Gastroesophageal sphincter (tissue), 4 donors: Measurements from ENCODE around the gene PZP. TPM values are rescaled to one million over a fixed set of nuclear protein-coding genes. Genes with fewer than 3 reads are reported as not detected.

Source experiments
- ATAC-seq: fragments of 150-250 bp; one replicate; pipeline ENCODE4 v1.9.1; 2016; ENCODE audit warnings: mild to moderate bottlenecking, moderate library complexity
- H3K27ac ChIP-seq, 4 donors: fragments of 200-600 bp; sonication (generic) in 3 of 4; 1 replicate in 3 of 4; 2 replicates in 1 of 4; pipeline ENCODE4 v1.5.1; 2016 to 2019
- H3K27me3 ChIP-seq: fragments of 200-600 bp; sonication (generic); one replicate; pipeline ENCODE4 v1.5.1; 2019
- H3K36me3 ChIP-seq, 2 donors: fragments of 200-600 bp; sonication (generic); one replicate each; pipeline ENCODE4 v1.5.1; 2019; ENCODE audit warnings: control low read depth in 1 of 2
- H3K4me1 ChIP-seq, 3 donors: fragments of 200-600 bp; sonication (generic); 1 replicate in 2 of 3; 2 replicates in 1 of 3; pipeline ENCODE4 v1.5.1; 2016 to 2019; ENCODE audit warnings: control low read depth in 2 of 3
- H3K4me3 ChIP-seq, 2 donors: fragments of 200-600 bp; sonication (generic); one replicate each; pipeline ENCODE4 v1.5.1; 2019; ENCODE audit warnings: mild to moderate bottlenecking in 1 of 2, moderate library complexity in 1 of 2
- H3K9me3 ChIP-seq, 3 donors: fragments of 200-600 bp; sonication (generic); one replicate each; pipeline ENCODE4 v1.5.1; 2017 to 2019; ENCODE audit warnings: control low read depth in 2 of 3
- CTCF ChIP-seq, 4 experiments: fragments of 200-600 bp in 2 of 4; fragments of 450-650 bp in 2 of 4; sonication (generic) in 1 of 4; IDR thresholded peaks; one replicate each; pipeline ENCODE4 v1.5.1; 2017 to 2019; ENCODE audit warnings: antibody characterized with exemption in 4 of 4, mild to moderate bottlenecking in 2 of 4, moderate library complexity in 2 of 4
- EP300 ChIP-seq: sonication (generic); formaldehyde crosslinking; IDR thresholded peaks from one replicate; pipeline ENCODE4 v1.6.1; 2017; ENCODE audit warnings: antibody characterized with exemption, mild to moderate bottlenecking
- POLR2A ChIP-seq, 2 donors: fragments of 450-650 bp; IDR thresholded peaks; one replicate each; pipeline ENCODE4 v1.6.1; 2017; ENCODE audit warnings: antibody characterized with exemption in 2 of 2, mild to moderate bottlenecking in 2 of 2, moderate library complexity in 1 of 2
- POLR2AphosphoS5 ChIP-seq: sonication (generic); formaldehyde crosslinking; IDR thresholded peaks from one replicate; pipeline ENCODE4 v1.6.1; 2017; ENCODE audit warnings: antibody characterized with exemption
- WGBS, 2 donors: methylation state at CpG; one replicate each; pipeline ENCODE4 v1.1.5; 2018; ENCODE audit warnings: low coverage in 1 of 2; 5-methylcytosine and 5-hydroxymethylcytosine counted together
- total RNA-seq, 4 donors: library from RNA; depleted of rRNA; stranded (reverse); fragments of >200 nt; gene quantifications; one replicate each; pipeline ENCODE4 v1.1.0, GENCODE V29; 2016

PZP gene
- total RNA-seq, 4 donors from 2014 or later: 0.16 to 0.62 TPM; not detected in 2

- WGBS, 2 donors: 93 to 94% methylated on average over 6 to 7 of the region's 36 CpGs
- H3K4me1 ChIP-seq: peaks cover 0 to 15% (median 0%) of the 10 kb centered on the region in 3 donors
- no peaks in the 10 kb centered on the region for H3K27me3 ChIP-seq
- no peak for TF ChIP-seq POLR2A (IDR thresholded peaks at IDR 0.05)
- no peak for TF ChIP-seq CTCF (IDR thresholded peaks at IDR 0.05)
- TF ChIP-seq EP300: no peak
- no peak for TF ChIP-seq POLR2AphosphoS5
- H3K4me3 ChIP-seq: no peak overlapping the region
- ATAC-seq: no peak
- H3K27ac ChIP-seq: no peak overlapping the region
- no peaks in the 10 kb centered on the region for H3K9me3 ChIP-seq
- H3K36me3 ChIP-seq: no peaks in the 10 kb centered on the region
Measured at GRCh38 chr12:9127936-9128663, 80.1 kb downstream of the PZP start.

- no peak for ATAC-seq
- Histone ChIP-seq H3K27me3 (no peaks in the 10 kb centered on the region), H3K27ac (no peak overlapping the region), H3K36me3 (no peaks in the 10 kb centered on the region), H3K4me1 (peaks cover 0 to 21% (median 0%) of the 10 kb centered on the region in 3 donors), H3K4me3 (no peak overlapping the region), H3K9me3 (no peaks in the 10 kb centered on the region)
- TF ChIP-seq CTCF (IDR thresholded peaks at IDR 0.05) (no peak), POLR2AphosphoS5 (no peak), EP300 (no peak), POLR2A (IDR thresholded peaks at IDR 0.05) (no peak)
- 94% methylated on average over 6 of the region's 21 CpGs; no CpG with 5 or more reads in 1 of the 2 donors for WGBS, 2 donors
Measured at GRCh38 chr12:9127484-9127883, 80.7 kb downstream of the PZP start.

GRCh38 chr12:9124383-9125031, 83.7 kb downstream of the PZP start:
- 100% methylated on average over 1 of the region's 16 CpGs; no CpG with 5 or more reads in 1 of the 2 donors for WGBS, 2 donors
- peak overlapping the region in 1 of 2 donors; percentile 32 for H3K4me3 ChIP-seq
- H3K36me3 ChIP-seq: no peaks in the 10 kb centered on the region
- ATAC-seq: no peak
- peak overlapping the region in 3 of 4 donors; percentile 68 to 71 (median 70) for H3K27ac ChIP-seq
- H3K27me3 ChIP-seq: no peaks in the 10 kb centered on the region
- no peaks in the 10 kb centered on the region for H3K9me3 ChIP-seq
- H3K4me1 ChIP-seq: peaks cover 0 to 43% (median 0%) of the 10 kb centered on the region in 3 donors
- no peak for TF ChIP-seq POLR2AphosphoS5
- no peak for TF ChIP-seq POLR2A (IDR thresholded peaks at IDR 0.05)
- no peak for TF ChIP-seq EP300
- TF ChIP-seq CTCF (IDR thresholded peaks at IDR 0.05): no peak

- H3K9me3 ChIP-seq: no peaks in the 10 kb centered on the region
Measured at GRCh38 chr12:9123781-9124382, 84.3 kb downstream of the PZP start.

More at GRCh38 chr12:9123781-9124382, 84.3 kb downstream of the PZP start:
- peak overlapping the region in 1 of 2 donors; percentile 32 for H3K4me3 ChIP-seq
- ATAC-seq: peak; percentile 41
- H3K36me3 ChIP-seq: no peaks in the 10 kb centered on the region
- 43 to 49% methylated on average over 5 to 9 of the region's 14 CpGs for WGBS, 2 donors
- peaks cover 3 to 49% (median 3%) of the 10 kb centered on the region in 3 donors for H3K4me1 ChIP-seq
- TF ChIP-seq POLR2A (IDR thresholded peaks at IDR 0.05) (no peak), POLR2AphosphoS5 (no peak), CTCF (IDR thresholded peaks at IDR 0.05) (no peak), EP300 (no peak)
- H3K27ac ChIP-seq: peak overlapping the region in 3 of 4 donors; percentile 68 to 71 (median 70)
- H3K27me3 ChIP-seq: no peaks in the 10 kb centered on the region
